HepG2 (cell line): ENCODE results near the gene BBS9. TPM values are rescaled to one million over a fixed set of nuclear protein-coding genes. Genes with fewer than 3 reads are reported as not detected.

Source experiments
- ATAC-seq: fragments of 200-7000 bp; cut with Tn5 transposase; 3 replicates; pipeline ENCODE4 v1.9.1; 2020; ENCODE audit warnings: mild to moderate bottlenecking, moderate library complexity
- BruUV-seq: library from RNA; stranded (reverse); fragments of 400-500 nt; replicated peaks from 2 replicates; lab custom pipeline; 2021; lab: Mats Ljungman, UMichigan
- CTCF ChIA-PET: fragments of 300-600 bp; formaldehyde crosslinking; extraction: SDS; loops from one replicate; lab custom pipeline; 2021; ENCODE audit warnings: low total read pairs, inconsistent platforms, low intra/inter-chr PET ratio; lab: Yijun Ruan, JAX
- POLR2A ChIA-PET: fragments of 350-600 bp; sonication (Branson Sonifier 250); formaldehyde crosslinking; loops from one replicate; lab custom pipeline; 2020; ENCODE audit warnings: antibody characterized with exemption, inconsistent platforms; lab: Yijun Ruan, JAX
- DNase-seq: peaks from one replicate; pipeline ENCODE4 v3.0.0-alpha.2; 2015; ENCODE audit warnings: low spot score
- FAIRE-seq: peaks from 3 replicates; lab custom pipeline; 2011; peaks lifted over from hg19 to GRCh38; lab: Jason Lieb, UNC
- H2AFZ ChIP-seq: one replicate; pipeline ENCODE4 v1.6.1; 2011; ENCODE audit warnings: low read length, inconsistent platforms
- H3K27ac ChIP-seq: fragments of 300-600 bp; 3 replicates; pipeline ENCODE4 v1.8.0; 2011; ENCODE audit warnings: mixed run types, mild to moderate bottlenecking, mixed read lengths, low read length, inconsistent platforms; ENCODE audit not compliant: insufficient read depth; ENCODE audit errors: extremely low read length
- H3K27me3 ChIP-seq, 2 experiments: fragments of 200-600 bp in 1 of 2; 2 replicates in 1 of 2; 3 replicates in 1 of 2; pipeline versions ENCODE4 v1.6.0 to v1.8.0; 2011; ENCODE audit warnings: low read length in 2 of 2, mild to moderate bottlenecking in 2 of 2, moderate library complexity in 2 of 2, inconsistent platforms in 1 of 2; ENCODE audit not compliant: insufficient read depth in 2 of 2, control insufficient read depth in 1 of 2
- H3K36me3 ChIP-seq, 2 experiments: fragments of 200-600 bp in 1 of 2; replicated peaks in 1 of 2; 2 replicates in 1 of 2; 3 replicates in 1 of 2; pipeline versions ENCODE4 v1.5.1 to v1.8.0; 2011; ENCODE audit warnings: low read length in 2 of 2, inconsistent platforms in 1 of 2; ENCODE audit not compliant: insufficient read depth in 2 of 2, control insufficient read depth in 1 of 2
- H3K4me1 ChIP-seq: 2 replicates; pipeline ENCODE4 v1.5.1; 2012; ENCODE audit warnings: low read length, inconsistent platforms; ENCODE audit not compliant: insufficient read depth
- H3K4me2 ChIP-seq: 2 replicates; pipeline ENCODE4 v1.6.0; 2011; ENCODE audit warnings: low read depth, low read length, inconsistent platforms
- H3K4me3 ChIP-seq, 3 experiments: fragments of 200-600 bp in 1 of 3; sonication (generic), shearing (Covaris generic) in 1 of 3; replicated peaks in 1 of 3; 2 replicates each; pipeline ENCODE4 v1.5.1; 2011 to 2016; ENCODE audit warnings: low read length in 3 of 3, inconsistent platforms in 2 of 3, low read depth in 2 of 3, mild to moderate bottlenecking in 2 of 3, control low read depth in 1 of 3, mixed read lengths in 1 of 3; ENCODE audit not compliant: insufficient read depth in 1 of 3
- H3K79me2 ChIP-seq: one replicate; pipeline ENCODE4 v1.6.1; 2011; ENCODE audit warnings: low read length, inconsistent platforms; ENCODE audit not compliant: insufficient read depth
- H3K9ac ChIP-seq: 2 replicates; pipeline ENCODE4 v1.6.0; 2011; ENCODE audit warnings: mild to moderate bottlenecking, low read depth, low read length, inconsistent platforms; ENCODE audit not compliant: insufficient read depth
- H3K9me3 ChIP-seq: 2 replicates; pipeline ENCODE4 v1.5.1; 2012; ENCODE audit warnings: mild to moderate bottlenecking, low read length
- H4K20me1 ChIP-seq: 2 replicates; pipeline ENCODE4 v1.6.0; 2011; ENCODE audit warnings: inconsistent platforms, mild to moderate bottlenecking, low read length, moderate library complexity; ENCODE audit not compliant: insufficient read depth
- ETV5 ChIP-seq: IDR thresholded peaks from 2 replicates; pipeline ENCODE4 v1.6.1; 2018; ENCODE audit warnings: missing biosample characterization, missing genetic modification reagents, inconsistent platforms, borderline replicate concordance
- TERF1 ChIP-seq: sonication (generic); formaldehyde crosslinking; IDR thresholded peaks from 2 replicates; pipeline ENCODE4 v1.8.0; 2022; ENCODE audit warnings: mild to moderate bottlenecking, missing genetic modification reagents, moderate library complexity
- ZNF776 ChIP-seq: sonication (generic); formaldehyde crosslinking; IDR thresholded peaks from 2 replicates; pipeline ENCODE4 v1.4.0; 2020; ENCODE audit warnings: mild to moderate bottlenecking, missing genetic modification reagents
- WGBS: methylation state at CpG from one replicate; pipeline ENCODE4 v1.1.6; 2017; ENCODE audit warnings: low lambda C conversion rate; 5-methylcytosine and 5-hydroxymethylcytosine counted together
- in situ Hi-C: cut with HindIII; loops from 2 replicates; pipeline ENCODE4 v1.10.0; 2017; ENCODE audit warnings: low pct_unique_long_range_greater_than_20kb; ENCODE audit not compliant: extremely low pct_ligation_motif_present
- intact Hi-C: fragments of 100-400 bp; cut with micrococcal nuclease; formaldehyde crosslinking; loops from one replicate; pipeline ENCODE4 v1.10.0; 2022; ENCODE audit not compliant: unreplicated experiment
- polyA plus RNA-seq, 8 experiments: library from polyadenylated mRNA; depleted of rRNA in 3 of 8; stranded (reverse) in 7 of 8; unstranded in 1 of 8; fragments of >200 nt; fragmentation: Illumina TruSeq in 4 of 8; extraction: Trizol in 4 of 8; gene quantifications; 2 replicates each; pipeline versions ENCODE4 v1.2.1 to v1.2.3, GENCODE V29; 2011 to 2016; ENCODE audit warnings: low read depth in 4 of 8, missing spikeins in 1 of 8, mixed read lengths in 1 of 8; ENCODE audit not compliant: insufficient read depth in 1 of 8
- total RNA-seq, 5 experiments: library from RNA; depleted of rRNA; stranded (reverse); fragments of >200 nt; fragmentation: Illumina TruSeq; extraction: Trizol; gene quantifications; 2 replicates each; pipeline ENCODE4 v1.2.3, GENCODE V29; 2016; ENCODE audit warnings: low read depth in 1 of 5
- TF ChIP-seq, protein P1 (sequence below): sonication (generic); formaldehyde crosslinking; conservative IDR thresholded peaks from 2 replicates; pipeline ENCODE4 v1.8.0; 2022; ENCODE audit warnings: mild to moderate bottlenecking, moderate library complexity, missing genetic modification reagents
- TF ChIP-seq, protein P2 (sequence below): sonication (generic); formaldehyde crosslinking; IDR thresholded peaks from 2 replicates; pipeline ENCODE4 v1.9.0; 2021; ENCODE audit warnings: missing genetic modification reagents, mild to moderate bottlenecking, borderline replicate concordance

The BBS9 gene
- total and polyA plus RNA-seq, 2 of the 13 experiments (the other 11 are each of a cell fraction or from before 2014, with no cell fraction given), result 5.1 to 7.8 TPM

DNA sequence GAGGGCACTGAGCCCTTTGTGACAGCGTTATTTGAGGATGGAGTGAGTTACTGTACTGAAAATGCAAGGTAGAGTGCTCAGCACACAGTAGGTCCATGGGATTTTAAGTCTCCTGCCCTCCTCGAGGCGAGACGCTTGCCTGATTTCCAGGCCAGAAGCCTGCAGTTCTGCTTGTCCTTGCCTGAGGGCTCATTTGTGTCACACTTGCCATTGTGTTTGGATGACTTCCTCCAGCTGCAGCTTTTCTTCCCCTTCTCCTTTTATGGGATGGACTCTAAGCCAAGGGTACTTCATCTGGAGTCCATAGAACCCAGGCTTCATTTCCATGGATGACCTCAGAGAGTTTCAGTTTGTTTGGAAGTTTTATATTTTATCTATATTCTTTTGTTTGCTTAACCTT lies 471.7 kb downstream of the BBS9 start:
- DNase-seq, result no peak
- WGBS, result 75% methylated on average over 2 of the region's 4 CpGs

More for the DNA sequence above, 471.7 kb downstream of the BBS9 start:
- FAIRE-seq (no peak), ATAC-seq (no peak)
- Histone ChIP-seq H3K9ac (no peak overlapping the region), H3K4me3 (no peak overlapping the region), H2AFZ (no peak overlapping the region), H3K27ac (no peak overlapping the region), H3K9me3 (no peaks in the 10 kb centered on the region), H3K4me2 (no peak overlapping the region), H4K20me1 (no peaks in the 10 kb centered on the region), H3K36me3 (no peaks in the 10 kb centered on the region), H3K27me3 (no peaks in the 10 kb centered on the region), H3K79me2 (no peaks in the 10 kb centered on the region), H3K4me1 (no peaks in the 10 kb centered on the region)
- POLR2A ChIA-PET, result no interaction called here
- in situ Hi-C loops, result no loop called here
- TF ChIP-seq ZNF776 (CRISPR knock-in tag), result no peak
- no peak for TF ChIP-seq TERF1 (CRISPR knock-in tag)
- TF ChIP-seq, protein P1, sequence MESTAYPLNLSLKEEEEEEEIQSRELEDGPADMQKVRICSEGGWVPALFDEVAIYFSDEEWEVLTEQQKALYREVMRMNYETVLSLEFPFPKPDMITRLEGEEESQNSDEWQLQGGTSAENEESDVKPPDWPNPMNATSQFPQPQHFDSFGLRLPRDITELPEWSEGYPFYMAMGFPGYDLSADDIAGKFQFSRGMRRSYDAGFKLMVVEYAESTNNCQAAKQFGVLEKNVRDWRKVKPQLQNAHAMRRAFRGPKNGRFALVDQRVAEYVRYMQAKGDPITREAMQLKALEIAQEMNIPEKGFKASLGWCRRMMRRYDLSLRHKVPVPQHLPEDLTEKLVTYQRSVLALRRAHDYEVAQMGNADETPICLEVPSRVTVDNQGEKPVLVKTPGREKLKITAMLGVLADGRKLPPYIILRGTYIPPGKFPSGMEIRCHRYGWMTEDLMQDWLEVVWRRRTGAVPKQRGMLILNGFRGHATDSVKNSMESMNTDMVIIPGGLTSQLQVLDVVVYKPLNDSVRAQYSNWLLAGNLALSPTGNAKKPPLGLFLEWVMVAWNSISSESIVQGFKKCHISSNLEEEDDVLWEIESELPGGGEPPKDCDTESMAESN (CRISPR knock-in tag), result no peak
- TF ChIP-seq, protein P2, sequence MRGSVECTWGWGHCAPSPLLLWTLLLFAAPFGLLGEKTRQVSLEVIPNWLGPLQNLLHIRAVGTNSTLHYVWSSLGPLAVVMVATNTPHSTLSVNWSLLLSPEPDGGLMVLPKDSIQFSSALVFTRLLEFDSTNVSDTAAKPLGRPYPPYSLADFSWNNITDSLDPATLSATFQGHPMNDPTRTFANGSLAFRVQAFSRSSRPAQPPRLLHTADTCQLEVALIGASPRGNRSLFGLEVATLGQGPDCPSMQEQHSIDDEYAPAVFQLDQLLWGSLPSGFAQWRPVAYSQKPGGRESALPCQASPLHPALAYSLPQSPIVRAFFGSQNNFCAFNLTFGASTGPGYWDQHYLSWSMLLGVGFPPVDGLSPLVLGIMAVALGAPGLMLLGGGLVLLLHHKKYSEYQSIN (CRISPR knock-in tag), result no peak
- no peak for TF ChIP-seq ETV5 (CRISPR knock-in tag)
- CTCF ChIA-PET, result no interaction called here
- intact Hi-C loops, result no loop called here
- BruUV-seq, result no TSS peak
